GM21367 (cell line): ENCODE measurements around the gene PPP2R2D.
"Not testable (repeated sequence)": the region's sequence is repeated elsewhere in the genome, so short reads cannot be mapped to it uniquely, and the experiment has no call there.

Source experiments
- ATAC-seq: cut with Tn5 transposase; IDR thresholded peaks from one replicate; pipeline ENCODE4 v1.9.1; 2021; ENCODE audit not compliant: unreplicated experiment

The PPP2R2D gene

DNA sequence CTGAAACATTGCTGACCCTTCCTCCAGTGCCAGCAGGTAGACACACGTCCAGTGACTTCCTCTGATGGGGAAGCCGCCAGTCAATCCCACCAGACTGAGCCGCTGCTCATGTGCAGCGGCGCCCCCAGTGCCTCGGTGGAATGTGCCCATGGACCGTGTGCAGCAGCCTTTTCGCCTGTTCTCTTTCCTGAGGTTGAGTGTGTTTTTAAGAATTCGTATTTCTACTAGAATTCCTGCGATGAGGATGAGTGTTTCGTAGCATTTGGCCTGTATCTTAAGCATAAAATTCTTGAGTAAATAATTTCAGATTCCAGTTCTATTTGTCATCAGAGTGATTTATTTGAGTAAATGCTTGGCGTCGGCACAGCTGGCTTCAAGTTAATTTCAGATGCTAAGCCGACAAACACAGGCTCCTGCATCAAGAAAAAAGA lies 45.5 kb downstream of the PPP2R2D start:
- no peak for ATAC-seq

DNA sequence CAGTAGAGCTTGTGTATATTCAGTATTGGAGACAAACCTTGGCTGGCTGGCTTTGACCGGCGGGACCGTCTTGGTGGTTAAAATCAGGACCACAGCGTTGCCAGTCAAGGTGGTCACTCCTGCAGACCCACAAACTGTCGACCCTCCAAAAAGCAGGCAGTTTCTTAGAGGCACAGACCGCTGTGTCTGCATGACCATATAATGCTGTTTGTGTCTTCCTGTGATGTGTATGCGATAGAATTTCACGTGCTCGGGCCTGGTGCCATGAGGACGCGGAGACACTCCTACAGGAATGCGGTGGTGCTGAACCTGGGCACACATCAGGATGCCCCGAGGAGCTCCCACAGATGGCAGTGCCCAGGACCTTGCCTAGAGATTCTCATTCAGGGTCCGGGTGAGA lies 46.1 kb downstream of the PPP2R2D start:
- ATAC-seq = no peak

DNA sequence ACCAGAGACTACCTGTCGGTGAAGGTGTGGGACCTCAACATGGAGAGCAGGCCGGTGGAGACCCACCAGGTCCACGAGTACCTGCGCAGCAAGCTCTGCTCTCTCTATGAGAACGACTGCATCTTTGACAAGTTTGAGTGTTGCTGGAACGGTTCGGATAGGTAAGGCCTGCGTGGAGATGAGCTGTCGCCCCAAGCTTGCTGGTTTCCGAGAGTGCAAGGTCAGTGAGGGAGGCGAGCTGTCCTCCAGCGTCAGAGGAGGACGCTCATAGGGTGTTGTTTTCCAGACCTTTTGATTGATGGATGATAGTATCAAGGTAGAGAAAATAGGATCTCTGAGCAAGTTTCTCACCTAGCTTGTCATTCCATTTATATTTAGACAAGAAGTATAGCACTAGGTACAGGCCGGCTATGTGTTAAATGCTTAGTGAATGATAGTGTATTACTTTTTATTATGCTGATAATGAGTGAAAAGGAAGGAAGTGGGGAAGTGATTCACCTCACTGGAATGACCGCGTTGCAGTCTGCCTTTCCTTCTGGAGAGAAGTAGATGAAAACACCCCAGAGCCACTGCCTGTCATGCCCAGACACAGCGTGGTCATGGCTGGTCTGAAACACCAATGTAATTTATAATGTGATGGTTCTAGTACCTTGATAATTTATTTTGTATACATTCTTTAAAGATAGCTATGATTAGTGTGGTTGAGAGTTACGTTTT lies 47.0 kb downstream of the PPP2R2D start:
- no peak for ATAC-seq

DNA sequence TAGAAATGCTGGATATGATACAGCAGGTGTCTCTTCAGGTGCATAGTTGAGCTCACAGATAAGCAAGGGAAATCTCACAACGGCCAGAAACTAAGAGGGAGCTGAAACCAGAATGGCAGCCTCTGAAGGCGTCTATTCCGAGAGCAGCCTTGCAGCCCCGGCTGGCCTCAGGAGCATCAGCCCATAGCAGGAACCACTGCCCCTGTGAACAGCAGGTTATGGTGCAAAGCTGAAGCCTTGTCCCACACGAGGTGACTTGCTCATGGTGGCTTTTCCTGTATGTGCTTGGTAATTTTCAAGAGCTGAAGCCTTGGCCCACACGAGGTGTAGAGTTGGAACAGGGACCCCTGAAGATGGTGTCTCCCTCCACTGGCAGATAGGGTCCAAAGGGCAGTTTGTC lies 47.7 kb downstream of the PPP2R2D start:
- ATAC-seq = no peak

GRCh38 chr10:131949041-131949862 lies 48.4 kb downstream of the PPP2R2D start:
- no peak for ATAC-seq

DNA sequence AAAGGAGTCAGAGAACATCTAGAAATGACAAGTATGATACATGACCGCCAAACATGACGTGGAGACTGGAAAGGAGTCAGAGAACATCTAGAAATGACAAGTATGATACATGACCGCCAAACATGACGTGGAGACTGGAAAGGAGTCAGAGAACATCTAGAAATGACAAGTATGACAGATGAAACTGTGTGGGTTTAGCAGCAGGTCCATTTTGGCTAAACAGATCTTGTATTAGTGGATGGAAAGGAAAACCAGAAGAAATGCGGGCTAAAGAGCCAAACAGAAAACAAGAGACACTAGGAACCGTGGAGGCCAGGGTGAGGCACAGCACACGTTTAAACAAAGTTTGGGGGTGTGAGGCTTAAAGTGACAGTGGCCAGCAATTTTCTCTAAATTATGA lies 49.1 kb downstream of the PPP2R2D start:
- ATAC-seq = not testable (repeated sequence)

DNA sequence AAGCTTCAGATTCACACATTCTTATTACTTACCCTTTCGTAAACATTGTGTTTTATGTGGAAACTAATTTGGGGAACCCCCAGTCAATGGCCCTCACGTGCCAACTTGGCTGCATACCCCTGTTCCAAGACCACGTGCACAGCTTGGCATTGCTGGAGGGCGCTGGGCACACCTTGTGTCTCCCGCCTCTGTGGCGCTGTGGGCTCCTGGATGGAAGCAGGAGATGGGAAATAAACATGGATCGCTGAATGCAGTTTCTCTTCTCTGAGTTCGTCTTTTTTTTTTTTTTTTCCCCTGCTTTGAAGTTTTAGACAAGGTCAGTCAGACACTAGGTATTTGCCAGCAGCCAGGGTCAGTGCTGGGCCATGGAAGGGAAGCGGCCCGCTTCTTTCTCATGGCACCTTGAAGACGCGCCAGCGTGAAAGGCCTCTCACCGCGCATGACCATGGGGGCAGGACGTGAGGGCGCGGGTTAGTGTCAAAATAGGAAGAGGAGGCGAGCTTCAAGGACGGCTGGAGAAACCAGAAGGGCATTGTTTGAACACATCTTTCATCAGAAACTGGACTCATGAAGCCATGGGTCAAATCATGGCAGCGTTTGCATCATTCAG lies 53.7 kb downstream of the PPP2R2D start:
- ATAC-seq = no peak

- ATAC-seq = no peak
Observed at GRCh38 chr10:131955591-131956340, 55.0 kb downstream of the PPP2R2D start.

DNA sequence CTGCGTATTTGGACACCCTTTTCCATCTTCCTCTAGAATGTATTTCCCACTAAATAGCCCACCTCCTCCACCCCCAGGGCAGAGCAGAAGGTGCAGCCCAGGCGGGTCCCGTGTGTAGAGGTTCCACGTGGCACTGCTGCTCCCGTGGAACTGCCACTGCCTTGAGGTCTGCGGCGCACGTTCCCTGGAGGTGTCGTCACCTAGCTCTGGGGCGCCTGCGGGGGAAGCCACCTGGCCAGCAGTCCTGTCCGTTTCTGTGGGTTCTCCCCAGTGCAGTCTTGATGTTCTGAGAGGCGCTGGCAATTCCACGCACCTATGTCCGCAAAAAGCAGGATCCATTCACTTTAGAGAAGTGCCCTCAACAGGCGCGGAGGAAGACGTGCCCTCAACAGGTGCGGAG lies 59.0 kb downstream of the PPP2R2D start:
- no peak for ATAC-seq

DNA sequence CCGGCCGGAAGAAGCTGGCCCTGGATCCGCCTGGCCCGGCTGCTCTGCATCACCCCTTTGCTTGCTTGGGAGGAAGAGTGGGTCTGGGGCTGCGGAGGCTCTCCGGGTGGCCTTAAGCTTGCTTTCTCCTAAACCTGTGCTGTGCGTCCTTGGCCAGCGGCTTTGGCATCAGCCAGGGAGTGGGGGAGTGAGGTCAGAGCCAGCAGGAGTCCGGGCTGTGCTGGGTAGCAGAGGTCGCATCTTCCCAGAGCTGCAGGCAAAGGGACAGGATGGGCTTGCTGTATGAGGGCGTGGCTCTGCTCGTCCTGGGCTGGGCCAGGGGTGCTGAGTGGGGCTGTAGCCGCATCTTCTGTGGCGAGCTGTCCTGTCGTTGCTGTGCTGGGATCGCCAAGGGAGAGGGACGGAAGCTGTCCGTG lies 59.8 kb downstream of the PPP2R2D start:
- ATAC-seq = no peak

GRCh38 chr10:131961047-131961776 lies 60.4 kb downstream of the PPP2R2D start:
- ATAC-seq = no peak

DNA sequence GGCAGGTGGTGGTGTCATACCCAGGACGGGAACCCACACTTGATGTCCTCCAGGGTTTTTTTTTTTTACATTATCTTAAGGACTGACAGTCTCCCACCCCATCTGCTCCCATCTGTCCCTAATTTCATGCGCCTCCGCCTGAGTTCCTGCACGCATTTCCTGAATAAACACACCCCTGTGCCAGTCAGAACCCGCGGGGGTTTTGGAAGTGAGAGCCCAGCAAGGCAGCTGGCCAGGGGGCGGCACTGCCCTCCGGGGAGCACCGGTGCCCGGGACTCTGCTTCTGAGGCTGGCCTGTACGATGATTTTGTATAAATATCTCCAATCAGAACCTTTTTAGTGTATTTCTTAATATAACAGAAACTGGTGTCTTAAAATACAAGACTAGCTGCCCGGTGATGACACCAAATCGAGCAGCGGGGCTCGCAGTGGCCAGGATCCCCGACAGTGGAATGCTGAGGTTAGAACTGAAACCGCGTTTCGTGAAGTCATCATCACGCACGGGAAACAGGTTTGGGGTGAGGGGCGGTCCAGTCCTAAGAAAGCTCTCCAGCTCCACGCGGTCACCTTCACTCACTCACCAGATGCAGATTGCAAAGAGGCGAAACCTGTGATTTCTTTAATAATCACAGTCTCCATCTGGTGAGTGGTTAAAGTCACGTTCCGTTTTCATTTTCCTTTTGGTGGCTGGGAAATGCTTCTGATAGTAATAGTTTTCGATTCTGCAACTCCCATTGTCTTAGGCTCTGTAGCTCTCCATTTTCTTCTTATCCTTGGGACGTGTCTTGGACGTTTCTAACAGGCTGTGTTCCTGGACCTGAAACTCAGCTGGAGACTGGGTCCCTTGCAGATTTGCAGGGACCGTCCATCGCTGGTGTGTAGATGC lies 61.2 kb downstream of the PPP2R2D start:
- ATAC-seq = no peak

DNA sequence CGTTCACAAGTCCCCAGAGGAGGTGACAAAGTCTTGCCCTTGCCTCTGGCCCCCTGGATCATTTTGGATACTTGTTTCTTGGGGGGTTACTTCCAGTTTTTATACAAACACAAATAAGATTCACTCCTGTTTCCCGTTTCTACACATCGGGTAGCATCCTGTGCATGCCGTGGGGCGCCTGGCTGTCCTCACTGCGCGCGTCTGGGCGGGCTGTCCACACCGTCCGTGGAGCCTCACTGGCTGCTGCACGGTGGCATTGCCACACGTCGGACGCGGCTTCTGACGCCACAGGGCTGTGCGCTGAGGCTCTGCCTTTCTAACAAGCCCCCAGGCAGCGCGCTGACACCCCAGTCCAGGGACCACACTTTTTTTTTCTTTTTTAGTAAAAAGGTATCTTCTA lies 62.5 kb downstream of the PPP2R2D start:
- ATAC-seq = no peak

GRCh38 chr10:131963811-131964210 lies 63.0 kb downstream of the PPP2R2D start:
- ATAC-seq = no peak

- ATAC-seq = no peak
Observed at GRCh38 chr10:131964298-131964697, 63.5 kb downstream of the PPP2R2D start.

GRCh38 chr10:131968949-131969348 lies 68.1 kb downstream of the PPP2R2D start:
- no peak for ATAC-seq

- ATAC-seq = no peak
Observed at GRCh38 chr10:131970946-131971345, 70.1 kb downstream of the PPP2R2D start.

GRCh38 chr10:131971591-131971990 lies 70.8 kb downstream of the PPP2R2D start:
- ATAC-seq = no peak

- no peak for ATAC-seq
Observed at GRCh38 chr10:131972474-131973071, 71.8 kb downstream of the PPP2R2D start.
